SK-N-SH (cell line): Measurements from ENCODE around the gene KRT6B. TPM values are rescaled to one million over a fixed set of nuclear protein-coding genes. Genes with fewer than 3 reads are reported as not detected.

Source experiments
- CTCF ChIA-PET: fragments of 300-600, 350-600 bp; formaldehyde crosslinking; extraction: SDS; loops from one replicate; lab custom pipeline; 2021; lab: Yijun Ruan, JAX
- POLR2A ChIA-PET: fragments of 350-600 bp; sonication (Branson Sonifier 250); formaldehyde crosslinking; extraction: SDS; loops from one replicate; lab custom pipeline; 2020; ENCODE audit warnings: antibody characterized with exemption, inconsistent platforms; lab: Yijun Ruan, JAX
- DNase-seq: peaks from one replicate; pipeline ENCODE4 v3.0.0; 2012
- H2AFZ ChIP-seq: fragments of 200-600 bp; sonication (generic); 2 replicates; pipeline ENCODE4 v1.8.1; 2016; ENCODE audit warnings: antibody characterized with exemption, mild to moderate bottlenecking, low read depth
- H3F3A ChIP-seq: fragments of 200-600 bp; sonication (generic); replicated peaks from 2 replicates; pipeline ENCODE3; 2016; ENCODE audit warnings: antibody characterized with exemption, mild to moderate bottlenecking; ENCODE audit not compliant: insufficient read depth
- H3K27ac ChIP-seq, 2 experiments: fragments of 200-500 bp in 1 of 2; fragments of 200-600 bp in 1 of 2; sonication (Bioruptor generic) in 1 of 2; sonication (generic), shearing (Covaris generic) in 1 of 2; 2 replicates each; pipeline versions ENCODE4 v1.5.1 to v1.6.1; 2014 to 2016; ENCODE audit warnings: low read depth in 2 of 2, inconsistent platforms in 1 of 2, low read length in 1 of 2, mild to moderate bottlenecking in 1 of 2, mixed read lengths in 1 of 2
- H3K27me3 ChIP-seq: fragments of 200-600 bp; sonication (generic), shearing (Covaris generic); 2 replicates; pipeline ENCODE4 v1.6.1; 2016; ENCODE audit warnings: mixed run types; ENCODE audit not compliant: insufficient read depth
- H3K36me3 ChIP-seq, 2 experiments: fragments of 200-500 bp in 1 of 2; fragments of 200-600 bp in 1 of 2; sonication (Bioruptor generic) in 1 of 2; sonication (generic) in 1 of 2; replicated peaks in 1 of 2; 2 replicates each; pipeline versions ENCODE3 to v1.5.1; 2014 to 2016; ENCODE audit warnings: low read length in 1 of 2, mild to moderate bottlenecking in 1 of 2; ENCODE audit not compliant: insufficient read depth in 2 of 2, control insufficient read depth in 1 of 2
- H3K4me1 ChIP-seq, 2 experiments: fragments of 200-500 bp in 1 of 2; fragments of 200-600 bp in 1 of 2; sonication (Bioruptor generic) in 1 of 2; sonication (generic), shearing (Covaris generic) in 1 of 2; 2 replicates each; pipeline versions ENCODE4 v1.5.1 to v1.6.1; 2014 to 2016; ENCODE audit warnings: low read depth in 1 of 2, low read length in 1 of 2, mixed run types in 1 of 2; ENCODE audit not compliant: insufficient read depth in 2 of 2, control insufficient read depth in 1 of 2
- H3K4me2 ChIP-seq: fragments of 200-600 bp; sonication (generic), shearing (Covaris generic); 2 replicates; pipeline ENCODE4 v1.6.1; 2017; ENCODE audit warnings: mixed run types
- H3K4me3 ChIP-seq, 2 experiments: fragments of 200-500 bp in 1 of 2; fragments of 200-600 bp in 1 of 2; sonication (Bioruptor generic) in 1 of 2; sonication (generic), shearing (Covaris generic) in 1 of 2; 2 replicates each; pipeline versions ENCODE4 v1.5.1 to v1.8.1; 2014 to 2016; ENCODE audit warnings: low read depth in 2 of 2, inconsistent platforms in 1 of 2, low read length in 1 of 2, mild to moderate bottlenecking in 1 of 2, mixed read lengths in 1 of 2, moderate library complexity in 1 of 2
- H3K79me2 ChIP-seq: fragments of 200-600 bp; sonication (generic); 2 replicates; pipeline ENCODE4 v1.8.1; 2017; ENCODE audit warnings: mild to moderate bottlenecking; ENCODE audit not compliant: insufficient read depth
- H3K9ac ChIP-seq: fragments of 200-600 bp; sonication (generic); 2 replicates; pipeline ENCODE4 v1.6.1; 2017; ENCODE audit warnings: mixed run types
- H3K9me2 ChIP-seq: fragments of 200-600 bp; sonication (generic); 2 replicates; pipeline ENCODE4 v1.6.1; 2017; ENCODE audit warnings: mixed run types
- H3K9me3 ChIP-seq: fragments of 200-600 bp; sonication (generic); 2 replicates; pipeline ENCODE4 v1.6.1; 2017; ENCODE audit warnings: mixed run types, mild to moderate bottlenecking, moderate library complexity
- H4K20me1 ChIP-seq: fragments of 200-600 bp; sonication (generic); 2 replicates; pipeline ENCODE4 v1.6.1; 2017; ENCODE audit warnings: mild to moderate bottlenecking, mixed run types; ENCODE audit not compliant: insufficient read depth
- EP300 ChIP-seq, 2 experiments: IDR thresholded peaks; 2 replicates each; pipeline versions ENCODE4 v1.4.0 to v1.6.1; 2012; ENCODE audit warnings: borderline replicate concordance in 1 of 2, low read depth in 1 of 2, low read length in 1 of 2
- FOSL2 ChIP-seq: IDR thresholded peaks from 2 replicates; pipeline ENCODE4 v1.4.0; 2012; ENCODE audit warnings: low read depth, mild to moderate bottlenecking, moderate library complexity, borderline replicate concordance
- FOXJ3 ChIP-seq: sonication (generic); formaldehyde crosslinking; IDR thresholded peaks from 2 replicates; pipeline ENCODE4 v1.5.1; 2020; ENCODE audit warnings: mild to moderate bottlenecking, missing genetic modification reagents
- JUND ChIP-seq: IDR thresholded peaks from 2 replicates; pipeline ENCODE4 v1.4.0; 2012
- MAX ChIP-seq: IDR thresholded peaks from 2 replicates; pipeline ENCODE4 v1.4.0; 2012; ENCODE audit warnings: low read depth
- MEF2A ChIP-seq: IDR thresholded peaks from 2 replicates; pipeline ENCODE4 v1.4.0; 2012; ENCODE audit warnings: low read depth, borderline replicate concordance
- NRF1 ChIP-seq: IDR thresholded peaks from 2 replicates; pipeline ENCODE4 v1.6.1; 2012; ENCODE audit warnings: low read depth, mild to moderate bottlenecking, low read length
- PBX3 ChIP-seq: IDR thresholded peaks from 2 replicates; pipeline ENCODE4; 2012
- POLR2AphosphoS5 ChIP-seq: IDR thresholded peaks from 2 replicates; pipeline ENCODE4 v1.6.1; 2012; ENCODE audit warnings: low read depth, low read length
- RAD21 ChIP-seq: IDR thresholded peaks from 2 replicates; pipeline ENCODE4 v1.6.1; 2012; ENCODE audit warnings: mild to moderate bottlenecking, low read length
- RCOR1 ChIP-seq: fragments of 150-350 bp; IDR thresholded peaks from 2 replicates; pipeline ENCODE4 v1.6.1; 2017; ENCODE audit warnings: antibody characterized with exemption, low read length
- RFX5 ChIP-seq: IDR thresholded peaks from 2 replicates; pipeline ENCODE4 v1.6.1; 2012; ENCODE audit warnings: mild to moderate bottlenecking, improper control_type of control experiment, low read length
- RXRA ChIP-seq: IDR thresholded peaks from 2 replicates; pipeline ENCODE4 v1.4.0; 2012; ENCODE audit warnings: low read depth, mild to moderate bottlenecking, borderline replicate concordance
- SIN3A ChIP-seq: IDR thresholded peaks from 2 replicates; pipeline ENCODE4 v1.6.1; 2012; ENCODE audit warnings: low read depth, mild to moderate bottlenecking, low read length, moderate library complexity, borderline replicate concordance
- TEAD4 ChIP-seq: IDR thresholded peaks from 2 replicates; pipeline ENCODE4 v1.4.0; 2012; ENCODE audit warnings: mild to moderate bottlenecking, borderline replicate concordance; ENCODE audit not compliant: insufficient read depth
- YY1 ChIP-seq: IDR thresholded peaks from 2 replicates; pipeline ENCODE4 v1.4.0; 2012; ENCODE audit warnings: low read depth, mild to moderate bottlenecking
- ZBTB33 ChIP-seq: IDR thresholded peaks from 2 replicates; pipeline ENCODE4 v1.4.0; 2012; ENCODE audit warnings: low read depth, borderline replicate concordance
- WGBS: methylation state at CpG from one replicate; pipeline ENCODE4 v1.1.6; 2017; ENCODE audit warnings: low lambda C conversion rate; 5-methylcytosine and 5-hydroxymethylcytosine counted together
- polyA plus RNA-seq, 3 experiments: library from polyadenylated mRNA; depleted of rRNA; stranded (reverse); fragments of >200 nt; gene quantifications; 2 replicates each; pipeline ENCODE4 v1.2.3, GENCODE V29; 2012

Gene KRT6B
- polyA plus RNA-seq, 1 of the 3 experiments (the other 2 are of a cell fraction) = not detected

- CTCF ChIA-PET = interaction anchor here (1.5 kb wide), 1 partner anchor 29 kb away, joined by 5 read pairs; no protein-coding TSS in a partner anchor
- no peaks in the 10 kb centered on the region for H3K36me3 ChIP-seq
- peaks cover 37% of the 10 kb centered on the region; the same call in 1 of the 2 replicates for H3K27me3 ChIP-seq
Measured at GRCh38 chr12:52423661-52424500, 28.1 kb downstream of the KRT6B start.

GRCh38 chr12:52423035-52423434 is 28.9 kb downstream of the KRT6B start:
- H3K4me1 ChIP-seq = no peaks in the 10 kb centered on the region
- H3K27ac ChIP-seq = no peak overlapping the region
- H3K9me2 ChIP-seq = no peaks in the 10 kb centered on the region
- no peak overlapping the region for H3K4me3 ChIP-seq
- no peak overlapping the region for H3K9ac ChIP-seq
- H4K20me1 ChIP-seq = no peaks in the 10 kb centered on the region
- ChIA-PET CTCF (interaction anchor here (1.0 to 1.2 kb wide), 2 partner anchors 9 to 32 kb away, joined by 3 read pairs; no protein-coding TSS in a partner anchor), POLR2A (no interaction called here)
- H3F3A ChIP-seq = no peaks in the 10 kb centered on the region
- no peaks in the 10 kb centered on the region for H3K9me3 ChIP-seq
- TF ChIP-seq RAD21 (no peak), RFX5 (no peak)
- no peaks in the 10 kb centered on the region for H3K36me3 ChIP-seq
- peaks cover 28% of the 10 kb centered on the region; the same call in 1 of the 2 replicates for H3K27me3 ChIP-seq
- no peak overlapping the region for H3K4me2 ChIP-seq
- WGBS = 26% methylated on average over 6 of the region's 6 CpGs
- no peak overlapping the region for H2AFZ ChIP-seq
- no peaks in the 10 kb centered on the region for H3K79me2 ChIP-seq
- no peak for DNase-seq

More at GRCh38 chr12:52423661-52424500, 28.1 kb downstream of the KRT6B start:
- POLR2A ChIA-PET = no interaction called here
- no peaks in the 10 kb centered on the region for H3K9me3 ChIP-seq
- H3K4me3 ChIP-seq = no peak overlapping the region
- H4K20me1 ChIP-seq = no peaks in the 10 kb centered on the region
- H3F3A ChIP-seq = no peaks in the 10 kb centered on the region
- no peak overlapping the region for H2AFZ ChIP-seq
- H3K9ac ChIP-seq = no peak overlapping the region
- no peak for DNase-seq
- H3K27ac ChIP-seq = no peak overlapping the region
- H3K4me2 ChIP-seq = no peak overlapping the region
- no peaks in the 10 kb centered on the region for H3K4me1 ChIP-seq
- H3K79me2 ChIP-seq = no peaks in the 10 kb centered on the region
- WGBS = 39% methylated on average over 7 of the region's 11 CpGs
- no peak for TF ChIP-seq RFX5
- TF ChIP-seq RXRA = no peak
- TF ChIP-seq MAX = no peak
- no peaks in the 10 kb centered on the region for H3K9me2 ChIP-seq

GRCh38 chr12:52419656-52420055 is 32.3 kb downstream of the KRT6B start:
- TF ChIP-seq RCOR1 (no peak), MAX (no peak), MEF2A (no peak), SIN3A (no peak), YY1 (no peak), FOSL2 (no peak), EP300 (IDR thresholded peaks at IDR 0.05; ENCODE audit: borderline replicate concordance in 1 of 2, low read depth in 1 of 2, low read length in 1 of 2) (no peak), RFX5 (no peak), POLR2AphosphoS5 (no peak), TEAD4 (no peak), NRF1 (no peak), PBX3 (no peak), RAD21 (no peak), FOXJ3 (CRISPR knock-in tag) (no peak), JUND (no peak), ZBTB33 (no peak)
- H3K9ac ChIP-seq = no peak overlapping the region
- ChIA-PET POLR2A (no interaction called here), CTCF (no interaction called here)
- H2AFZ ChIP-seq = no peak overlapping the region
- WGBS = 13% methylated on average over 1 of the region's 1 CpG
- peaks cover 0 to 5% of the 10 kb centered on the region in 2 experiments; a peak in 1 of 4 replicates for H3K4me1 ChIP-seq
- no peak overlapping the region for H3K27ac ChIP-seq
- no peaks in the 10 kb centered on the region for H3K79me2 ChIP-seq
- H3K9me3 ChIP-seq = no peaks in the 10 kb centered on the region
- no peak overlapping the region for H3K4me2 ChIP-seq
- no peak overlapping the region for H3K4me3 ChIP-seq
- no peak for DNase-seq
- H3F3A ChIP-seq = no peaks in the 10 kb centered on the region
- H3K36me3 ChIP-seq = no peaks in the 10 kb centered on the region
- peaks cover 15% of the 10 kb centered on the region; the same call in 1 of the 2 replicates for H3K27me3 ChIP-seq
- no peaks in the 10 kb centered on the region for H3K9me2 ChIP-seq
- no peaks in the 10 kb centered on the region for H4K20me1 ChIP-seq
